Mesothelial cell of epicardium (in vitro differentiated cells): ENCODE data around the gene GPD1. TPM values are rescaled to one million over a fixed set of nuclear protein-coding genes. Genes with fewer than 3 reads are reported as not detected.
A peak's percentile ranks its signal among the peaks of the same experiment; 100 is the strongest.

ENCODE experiments used
- DNase-seq, 2 experiments: peaks; one replicate each; pipeline ENCODE4 v3.0.0; 2021; ENCODE audit warnings: low spot score in 2 of 2; ENCODE audit not compliant: unreplicated experiment in 2 of 2
- H3K27ac Mint-ChIP-seq: 2 replicates; pipeline ENCODE4 v1.8.0; 2021; ENCODE audit warnings: mixed read lengths
- H3K27me3 Mint-ChIP-seq: 2 replicates; pipeline ENCODE4 v1.8.0; 2021; ENCODE audit warnings: low read depth, mixed read lengths
- H3K36me3 Mint-ChIP-seq: 2 replicates; pipeline ENCODE4 v1.8.0; 2021; ENCODE audit warnings: mixed read lengths
- H3K4me1 Mint-ChIP-seq: 2 replicates; pipeline ENCODE4 v1.8.0; 2021; ENCODE audit warnings: mixed read lengths
- H3K4me3 Mint-ChIP-seq: 2 replicates; pipeline ENCODE4 v1.8.0; 2021; ENCODE audit warnings: mild to moderate bottlenecking, moderate library complexity, mixed read lengths
- H3K9me3 Mint-ChIP-seq: 2 replicates; pipeline ENCODE4 v1.8.0; 2021; ENCODE audit warnings: mixed read lengths
- CTCF ChIP-seq: fragments of 200-600 bp; sonication (generic); IDR thresholded peaks from one replicate; pipeline ENCODE4 v1.5.0; 2021; ENCODE audit warnings: antibody characterized with exemption; ENCODE audit not compliant: unreplicated experiment
- total RNA-seq: library from RNA; stranded (reverse); gene quantifications from 3 replicates; pipeline ENCODE4 v1.2.1, GENCODE V29; 2021

GPD1 gene
- total RNA-seq, 1 donor from 2014 or later, result 0.72 TPM

- DNase-seq, result peak; percentile 96 to 100
- peak within 1 kb of the TSS; percentile 98 for H3K27ac Mint-ChIP-seq
- H3K9me3 Mint-ChIP-seq, result no peaks in the 10 kb centered on the region
- H3K4me3 Mint-ChIP-seq, result peak within 1 kb of the TSS; percentile 93
- H3K4me1 Mint-ChIP-seq, result peaks cover 17% of the 10 kb centered on the region
- peak; percentile 81 for TF ChIP-seq CTCF
- H3K27me3 Mint-ChIP-seq, result no peaks in the 10 kb centered on the region
- peaks cover 3% of the 10 kb centered on the region for H3K36me3 Mint-ChIP-seq
These were observed 8.1 kb downstream of the GPD1 start, which contains the start of gene COX14 for GRCh38 chr12:50111693-50112455. COX14 (plus strand) TSS chr12:50112236; CDS start chr12:50120044, 7,808 bp downstream.

GRCh38 chr12:50112456-50113218 is 8.8 kb downstream of the GPD1 start:
- Mint-ChIP-seq H3K4me1 (peaks cover 17% of the 10 kb centered on the region), H3K9me3 (no peaks in the 10 kb centered on the region), H3K36me3 (peaks cover 3% of the 10 kb centered on the region), H3K27ac (peak overlapping the region; percentile 98), H3K27me3 (no peaks in the 10 kb centered on the region), H3K4me3 (peak overlapping the region; percentile 93)
- TF ChIP-seq CTCF, result no peak
- DNase-seq, result no peak

- no peaks in the 10 kb centered on the region for H3K27me3 Mint-ChIP-seq
- no peaks in the 10 kb centered on the region for H3K9me3 Mint-ChIP-seq
- no peak for DNase-seq
- peaks cover 8% of the 10 kb centered on the region for H3K36me3 Mint-ChIP-seq
- H3K27ac Mint-ChIP-seq, result no peak overlapping the region
- TF ChIP-seq CTCF, result no peak
- no peak overlapping the region for H3K4me3 Mint-ChIP-seq
- peaks cover 12% of the 10 kb centered on the region for H3K4me1 Mint-ChIP-seq
These were observed 13.3 kb downstream of the GPD1 start for GRCh38 chr12:50117057-50117622.

- Mint-ChIP-seq H3K36me3 (peaks cover 22% of the 10 kb centered on the region), H3K4me1 (peaks cover 2% of the 10 kb centered on the region), H3K4me3 (no peak overlapping the region), H3K9me3 (no peaks in the 10 kb centered on the region), H3K27ac (no peak overlapping the region), H3K27me3 (no peaks in the 10 kb centered on the region)
- no peak for TF ChIP-seq CTCF
- DNase-seq, result no peak
These were observed 15.6 kb downstream of the GPD1 start for GRCh38 chr12:50119387-50119786.

GRCh38 chr12:50120521-50120920 is 16.7 kb downstream of the GPD1 start:
- Mint-ChIP-seq H3K9me3 (no peaks in the 10 kb centered on the region), H3K27me3 (no peaks in the 10 kb centered on the region), H3K4me3 (no peak overlapping the region), H3K36me3 (peaks cover 22% of the 10 kb centered on the region), H3K27ac (no peak overlapping the region), H3K4me1 (no peaks in the 10 kb centered on the region)
- TF ChIP-seq CTCF, result no peak
- no peak for DNase-seq
